ENCODE data around the gene MUCL1. TPM values are rescaled to one million over a fixed set of nuclear protein-coding genes. Genes with fewer than 3 reads are reported as not detected.
A peak's percentile ranks its signal among the peaks of the same experiment; 100 is the strongest.
"Not testable (repeated sequence)": the region's sequence is repeated elsewhere in the genome, so short reads cannot be mapped to it uniquely, and the experiment has no call there.

MUCL1 gene
- total RNA-seq, 1 experiment from 2014 or later = not detected

- no peaks in the 10 kb centered on the region for H3K36me3 ChIP-seq (replicated peaks; ENCODE audit: control insufficient read depth, insufficient read depth, low read length)
- DNase-seq = no peak
- no peaks in the 10 kb centered on the region for H3K27me3 ChIP-seq (ENCODE audit: control insufficient read depth, insufficient read depth, low read length)
- no peak overlapping the region for H3K4me3 ChIP-seq (ENCODE audit: insufficient read depth, low read depth, low read length)
Observed at GRCh38 chr12:54870617-54871016, 16.3 kb downstream of the MUCL1 start.

- no peaks in the 10 kb centered on the region for H3K36me3 ChIP-seq (replicated peaks; ENCODE audit: control insufficient read depth, insufficient read depth, low read length)
- no peaks in the 10 kb centered on the region for H3K27me3 ChIP-seq (ENCODE audit: control insufficient read depth, insufficient read depth, low read length)
- DNase-seq = no peak
- H3K4me3 ChIP-seq (ENCODE audit: insufficient read depth, low read depth, low read length) = no peak overlapping the region
Observed at GRCh38 chr12:54879150-54879549, 24.8 kb downstream of the MUCL1 start.

DNA sequence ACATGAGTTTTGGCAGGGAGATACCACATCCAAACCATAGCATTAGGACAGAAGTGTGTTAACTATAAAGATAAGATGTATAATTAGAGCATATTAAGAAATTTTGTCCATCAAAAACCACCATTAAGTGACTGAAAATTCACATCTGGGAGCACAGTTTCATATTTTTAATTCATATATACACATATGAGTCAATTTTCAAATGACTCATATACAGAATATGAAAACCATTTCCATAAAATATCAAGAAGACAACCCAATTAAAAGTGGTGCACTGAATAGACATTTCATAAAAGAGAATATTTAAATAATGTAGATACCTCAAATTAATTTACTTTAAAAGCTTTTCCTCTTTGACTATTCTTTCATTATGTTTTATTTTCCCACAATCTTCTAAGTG is 25.3 kb downstream of the MUCL1 start:
- no peaks in the 10 kb centered on the region for H3K27me3 ChIP-seq (ENCODE audit: control insufficient read depth, insufficient read depth, low read length)
- DNase-seq = no peak
- H3K4me3 ChIP-seq (ENCODE audit: insufficient read depth, low read depth, low read length) = no peak overlapping the region
- no peaks in the 10 kb centered on the region for H3K36me3 ChIP-seq (replicated peaks; ENCODE audit: control insufficient read depth, insufficient read depth, low read length)

GRCh38 chr12:54882079-54882478 is 27.8 kb downstream of the MUCL1 start:
- no peaks in the 10 kb centered on the region for H3K36me3 ChIP-seq (replicated peaks; ENCODE audit: control insufficient read depth, insufficient read depth, low read length)
- DNase-seq = no peak
- H3K27me3 ChIP-seq (ENCODE audit: control insufficient read depth, insufficient read depth, low read length) = no peaks in the 10 kb centered on the region
- H3K4me3 ChIP-seq (ENCODE audit: insufficient read depth, low read depth, low read length) = no peak overlapping the region

GRCh38 chr12:54882597-54882996 is 28.3 kb downstream of the MUCL1 start:
- H3K27me3 ChIP-seq (ENCODE audit: control insufficient read depth, insufficient read depth, low read length); H3K4me3 ChIP-seq (ENCODE audit: insufficient read depth, low read depth, low read length); DNase-seq; H3K36me3 ChIP-seq (replicated peaks; ENCODE audit: control insufficient read depth, insufficient read depth, low read length): not testable (repeated sequence)

GRCh38 chr12:54888428-54888827 is 34.1 kb downstream of the MUCL1 start:
- not testable (repeated sequence) for H3K36me3 ChIP-seq (replicated peaks; ENCODE audit: control insufficient read depth, insufficient read depth, low read length); DNase-seq; H3K27me3 ChIP-seq (ENCODE audit: control insufficient read depth, insufficient read depth, low read length)
- peak overlapping the region; percentile 24 for H3K4me3 ChIP-seq (ENCODE audit: insufficient read depth, low read depth, low read length)

DNA sequence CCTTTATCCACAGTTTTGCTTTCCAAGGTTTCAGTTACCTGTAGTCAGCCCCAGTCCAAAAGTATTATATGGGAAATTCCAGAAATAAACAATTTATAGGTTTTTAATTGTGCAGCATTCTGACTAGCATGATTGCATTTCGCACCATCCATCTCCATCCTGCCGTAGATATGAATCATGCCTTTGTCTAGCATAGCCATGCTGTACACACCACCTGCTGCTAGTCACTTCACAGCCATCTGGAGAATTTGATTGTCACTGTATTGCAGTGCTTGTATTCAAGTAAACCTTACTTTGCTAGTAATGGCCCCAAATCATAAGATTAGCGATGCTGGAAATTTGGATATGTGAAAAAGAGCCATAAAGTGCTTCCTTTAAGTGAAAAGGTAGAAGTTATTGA is 36.0 kb downstream of the MUCL1 start:
- Histone ChIP-seq H3K4me3 (ENCODE audit: insufficient read depth, low read depth, low read length) (no peak overlapping the region), H3K36me3 (replicated peaks; ENCODE audit: control insufficient read depth, insufficient read depth, low read length) (no peaks in the 10 kb centered on the region), H3K27me3 (ENCODE audit: control insufficient read depth, insufficient read depth, low read length) (no peaks in the 10 kb centered on the region)
- DNase-seq = no peak

DNA sequence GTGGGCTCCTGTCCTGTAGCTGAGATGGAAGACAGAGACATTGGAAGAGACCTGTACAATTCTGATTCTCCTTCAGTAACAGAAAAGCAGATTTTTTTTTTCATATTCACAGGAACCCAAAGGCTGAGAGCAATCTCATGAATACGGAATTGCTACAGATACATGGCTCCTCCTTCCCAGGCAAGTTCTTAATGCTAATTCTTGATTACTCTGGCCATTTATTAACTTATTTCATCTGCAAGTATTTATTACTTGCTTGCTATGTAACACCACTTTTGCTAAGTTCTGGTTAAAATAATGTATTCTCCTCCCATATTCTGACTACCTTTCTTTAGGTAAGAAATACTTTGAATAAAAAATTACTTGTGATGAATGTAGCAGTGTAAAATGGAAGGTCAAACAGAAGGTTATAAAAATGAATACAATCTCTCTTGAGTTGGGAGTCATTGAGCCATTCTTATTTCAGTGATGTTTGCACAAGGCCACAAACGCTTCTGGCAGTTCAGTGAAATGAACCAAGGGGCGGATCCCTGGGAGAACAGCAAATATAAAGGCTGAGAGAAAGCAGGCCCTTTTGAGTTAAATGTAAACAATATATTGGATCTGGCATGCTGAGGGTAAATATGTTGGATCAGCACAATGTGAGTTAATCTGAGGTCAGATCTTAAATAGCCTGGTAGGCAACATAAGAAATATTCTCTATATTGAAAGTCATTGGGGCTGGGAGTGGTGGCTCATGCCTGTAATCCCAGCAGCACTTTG is 37.6 kb downstream of the MUCL1 start:
- no peak for DNase-seq
- Histone ChIP-seq H3K36me3 (replicated peaks; ENCODE audit: control insufficient read depth, insufficient read depth, low read length) (no peaks in the 10 kb centered on the region), H3K27me3 (ENCODE audit: control insufficient read depth, insufficient read depth, low read length) (no peaks in the 10 kb centered on the region), H3K4me3 (ENCODE audit: insufficient read depth, low read depth, low read length) (no peak overlapping the region)

Other genes starting within 250 kb of the MUCL1 start
- gene LACRT, start 219.6 kb upstream of the MUCL1 start, total RNA-seq (2014; rRNA removed; shearing (Covaris generic)) = not detected in 2 replicates
- not detected in 2 replicates for gene DCD, start 206.2 kb upstream of the MUCL1 start, total RNA-seq (2014; rRNA removed; shearing (Covaris generic))
- gene TESPA1, start 130.2 kb downstream of the MUCL1 start, total RNA-seq (2014; rRNA removed; shearing (Covaris generic)) = not detected in 2 replicates
- gene NEUROD4, start 165.5 kb downstream of the MUCL1 start, total RNA-seq (2014; rRNA removed; shearing (Covaris generic)) = not detected in 2 replicates